SK-N-SH (cell line): ENCODE measurements around the gene GATAD2A.

ENCODE experiments used
- NFIC ChIP-seq: IDR thresholded peaks from 2 replicates; pipeline ENCODE4 v1.4.0; 2012; ENCODE audit warnings: borderline replicate concordance
- POLR2AphosphoS5 ChIP-seq: IDR thresholded peaks from 2 replicates; pipeline ENCODE4 v1.6.1; 2012; ENCODE audit warnings: low read depth, low read length
- RFX5 ChIP-seq: IDR thresholded peaks from 2 replicates; pipeline ENCODE4 v1.6.1; 2012; ENCODE audit warnings: mild to moderate bottlenecking, improper control_type of control experiment, low read length
- TF ChIP-seq, protein P1 (sequence below): fragments of 200-600 bp; sonication (generic); IDR thresholded peaks from 2 replicates; pipeline ENCODE4 v1.6.1; 2017; ENCODE audit warnings: antibody characterized with exemption, mild to moderate bottlenecking, moderate library complexity
- TF ChIP-seq, protein P2 (sequence below): IDR thresholded peaks from 2 replicates; pipeline ENCODE4 v1.4.0; 2012; ENCODE audit warnings: low read depth
- TF ChIP-seq, protein P3 (sequence below): IDR thresholded peaks from 2 replicates; pipeline ENCODE4 v1.4.0; 2012; ENCODE audit warnings: low read depth, borderline replicate concordance
- TF ChIP-seq, protein P4 (sequence below): IDR thresholded peaks from 2 replicates; pipeline ENCODE4 v1.6.1; 2012; ENCODE audit warnings: mild to moderate bottlenecking, low read depth, low read length, moderate library complexity

DNA sequence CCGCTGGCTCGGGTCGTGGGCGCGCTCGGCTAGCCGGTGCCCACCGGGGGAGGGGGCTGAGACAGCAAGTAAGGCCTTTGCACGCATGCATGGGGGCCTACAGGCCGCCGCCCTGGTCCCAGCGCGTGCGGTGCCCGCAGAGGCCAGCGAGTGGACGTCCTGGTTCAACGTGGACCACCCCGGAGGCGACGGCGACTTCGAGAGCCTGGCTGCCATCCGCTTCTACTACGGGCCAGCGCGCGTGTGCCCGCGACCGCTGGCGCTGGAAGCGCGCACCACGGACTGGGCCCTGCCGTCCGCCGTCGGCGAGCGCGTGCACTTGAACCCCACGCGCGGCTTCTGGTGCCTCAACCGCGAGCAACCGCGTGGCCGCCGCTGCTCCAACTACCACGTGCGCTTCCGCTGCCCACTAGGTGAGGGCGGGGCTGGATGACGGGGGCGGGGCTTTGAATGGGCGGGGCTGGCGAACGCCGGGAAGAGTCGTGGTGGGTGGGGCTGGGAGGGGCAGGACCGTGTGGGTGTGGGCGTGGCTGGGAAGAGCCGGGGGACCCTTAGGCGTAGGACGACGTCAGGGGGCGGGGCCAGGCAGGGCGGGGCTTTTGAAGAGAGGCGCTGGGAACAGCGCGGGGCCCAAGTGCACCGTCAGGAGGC lies 134.7 kb downstream of the GATAD2A start:
- TF ChIP-seq POLR2AphosphoS5 (no peak), RFX5 (no peak), NFIC (no peak)
- TF ChIP-seq, protein P1, sequence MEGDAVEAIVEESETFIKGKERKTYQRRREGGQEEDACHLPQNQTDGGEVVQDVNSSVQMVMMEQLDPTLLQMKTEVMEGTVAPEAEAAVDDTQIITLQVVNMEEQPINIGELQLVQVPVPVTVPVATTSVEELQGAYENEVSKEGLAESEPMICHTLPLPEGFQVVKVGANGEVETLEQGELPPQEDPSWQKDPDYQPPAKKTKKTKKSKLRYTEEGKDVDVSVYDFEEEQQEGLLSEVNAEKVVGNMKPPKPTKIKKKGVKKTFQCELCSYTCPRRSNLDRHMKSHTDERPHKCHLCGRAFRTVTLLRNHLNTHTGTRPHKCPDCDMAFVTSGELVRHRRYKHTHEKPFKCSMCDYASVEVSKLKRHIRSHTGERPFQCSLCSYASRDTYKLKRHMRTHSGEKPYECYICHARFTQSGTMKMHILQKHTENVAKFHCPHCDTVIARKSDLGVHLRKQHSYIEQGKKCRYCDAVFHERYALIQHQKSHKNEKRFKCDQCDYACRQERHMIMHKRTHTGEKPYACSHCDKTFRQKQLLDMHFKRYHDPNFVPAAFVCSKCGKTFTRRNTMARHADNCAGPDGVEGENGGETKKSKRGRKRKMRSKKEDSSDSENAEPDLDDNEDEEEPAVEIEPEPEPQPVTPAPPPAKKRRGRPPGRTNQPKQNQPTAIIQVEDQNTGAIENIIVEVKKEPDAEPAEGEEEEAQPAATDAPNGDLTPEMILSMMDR, result no peak
- TF ChIP-seq, protein P2, sequence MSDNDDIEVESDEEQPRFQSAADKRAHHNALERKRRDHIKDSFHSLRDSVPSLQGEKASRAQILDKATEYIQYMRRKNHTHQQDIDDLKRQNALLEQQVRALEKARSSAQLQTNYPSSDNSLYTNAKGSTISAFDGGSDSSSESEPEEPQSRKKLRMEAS, result no peak
- TF ChIP-seq, protein P3, sequence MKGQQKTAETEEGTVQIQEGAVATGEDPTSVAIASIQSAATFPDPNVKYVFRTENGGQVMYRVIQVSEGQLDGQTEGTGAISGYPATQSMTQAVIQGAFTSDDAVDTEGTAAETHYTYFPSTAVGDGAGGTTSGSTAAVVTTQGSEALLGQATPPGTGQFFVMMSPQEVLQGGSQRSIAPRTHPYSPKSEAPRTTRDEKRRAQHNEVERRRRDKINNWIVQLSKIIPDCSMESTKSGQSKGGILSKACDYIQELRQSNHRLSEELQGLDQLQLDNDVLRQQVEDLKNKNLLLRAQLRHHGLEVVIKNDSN, result no peak
- TF ChIP-seq, protein P4, sequence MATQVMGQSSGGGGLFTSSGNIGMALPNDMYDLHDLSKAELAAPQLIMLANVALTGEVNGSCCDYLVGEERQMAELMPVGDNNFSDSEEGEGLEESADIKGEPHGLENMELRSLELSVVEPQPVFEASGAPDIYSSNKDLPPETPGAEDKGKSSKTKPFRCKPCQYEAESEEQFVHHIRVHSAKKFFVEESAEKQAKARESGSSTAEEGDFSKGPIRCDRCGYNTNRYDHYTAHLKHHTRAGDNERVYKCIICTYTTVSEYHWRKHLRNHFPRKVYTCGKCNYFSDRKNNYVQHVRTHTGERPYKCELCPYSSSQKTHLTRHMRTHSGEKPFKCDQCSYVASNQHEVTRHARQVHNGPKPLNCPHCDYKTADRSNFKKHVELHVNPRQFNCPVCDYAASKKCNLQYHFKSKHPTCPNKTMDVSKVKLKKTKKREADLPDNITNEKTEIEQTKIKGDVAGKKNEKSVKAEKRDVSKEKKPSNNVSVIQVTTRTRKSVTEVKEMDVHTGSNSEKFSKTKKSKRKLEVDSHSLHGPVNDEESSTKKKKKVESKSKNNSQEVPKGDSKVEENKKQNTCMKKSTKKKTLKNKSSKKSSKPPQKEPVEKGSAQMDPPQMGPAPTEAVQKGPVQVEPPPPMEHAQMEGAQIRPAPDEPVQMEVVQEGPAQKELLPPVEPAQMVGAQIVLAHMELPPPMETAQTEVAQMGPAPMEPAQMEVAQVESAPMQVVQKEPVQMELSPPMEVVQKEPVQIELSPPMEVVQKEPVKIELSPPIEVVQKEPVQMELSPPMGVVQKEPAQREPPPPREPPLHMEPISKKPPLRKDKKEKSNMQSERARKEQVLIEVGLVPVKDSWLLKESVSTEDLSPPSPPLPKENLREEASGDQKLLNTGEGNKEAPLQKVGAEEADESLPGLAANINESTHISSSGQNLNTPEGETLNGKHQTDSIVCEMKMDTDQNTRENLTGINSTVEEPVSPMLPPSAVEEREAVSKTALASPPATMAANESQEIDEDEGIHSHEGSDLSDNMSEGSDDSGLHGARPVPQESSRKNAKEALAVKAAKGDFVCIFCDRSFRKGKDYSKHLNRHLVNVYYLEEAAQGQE, result no peak
